ENCODE data around the gene SEC63. TPM values are rescaled to one million over a fixed set of nuclear protein-coding genes. Genes with fewer than 3 reads are reported as not detected.
"Not testable (repeated sequence)": the region's sequence is repeated elsewhere in the genome, so short reads cannot be mapped to it uniquely, and the experiment has no call there.

Gene SEC63
- total RNA-seq, 2 donors from 2014 or later: 73.4 to 97.9 TPM

- Histone ChIP-seq H3K4me3 (no peak overlapping the region), H3K27ac (no peak overlapping the region), H3K9me3 (no peaks in the 10 kb centered on the region), H3K27me3 (no peaks in the 10 kb centered on the region), H3K36me3 (replicated peaks in 1 of 2; ENCODE audit: insufficient read depth in 1 of 2, low read depth in 2 of 2) (no peaks in the 10 kb centered on the region), H3K4me1 (no peaks in the 10 kb centered on the region)
- no peak for DNase-seq
- 63 to 69% methylated on average over 5 of the region's 5 CpGs for WGBS, 2 donors
- ATAC-seq: no peak
- TF ChIP-seq POLR2A (IDR thresholded peaks at IDR 0.05): no peak
- TF ChIP-seq CTCF (IDR thresholded peaks at IDR 0.05): no peak
- intact Hi-C loops (cut with DNase I): loop anchor here (10.0 kb wide), 1 partner anchor 180 kb away; no protein-coding TSS in a partner anchor
These were observed 93.5 kb downstream of the SEC63 start for GRCh38 chr6:107864226-107865127.

DNA sequence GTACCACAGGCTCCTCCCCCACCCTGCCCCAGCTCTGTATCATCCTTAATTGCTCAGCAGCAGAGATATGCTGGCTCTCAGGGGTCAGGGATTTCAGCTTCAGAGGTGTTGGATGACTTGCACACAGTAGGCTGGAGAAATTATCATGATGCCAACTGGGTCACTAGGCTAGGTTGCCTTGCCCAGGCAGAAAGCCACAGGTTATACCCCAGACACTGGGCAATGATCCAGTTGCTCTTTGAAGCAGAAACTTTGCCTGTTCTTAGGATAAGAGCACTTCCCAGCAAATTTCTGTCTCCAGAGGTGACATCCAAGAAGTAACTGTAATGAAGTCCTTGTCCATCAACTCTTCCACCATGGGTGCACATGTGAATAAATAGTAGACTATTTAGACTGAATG is 95.6 kb downstream of the SEC63 start:
- DNase-seq: no peak
- intact Hi-C loops (cut with DNase I): loop anchor here (10.0 kb wide), 1 partner anchor 178 kb away; no protein-coding TSS in a partner anchor
- H3K36me3 ChIP-seq (replicated peaks in 1 of 2; ENCODE audit: insufficient read depth in 1 of 2, low read depth in 2 of 2): no peaks in the 10 kb centered on the region

GRCh38 chr6:107860963-107861362 is 97.0 kb downstream of the SEC63 start:
- not testable (repeated sequence) for H3K4me3 ChIP-seq; DNase-seq; H3K9me3 ChIP-seq; ATAC-seq; H3K27ac ChIP-seq; H3K27me3 ChIP-seq; H3K4me1 ChIP-seq; H3K36me3 ChIP-seq (replicated peaks in 1 of 2; ENCODE audit: insufficient read depth in 1 of 2, low read depth in 2 of 2)
- 86 to 90% methylated on average over 4 of the region's 4 CpGs for WGBS, 2 donors
- intact Hi-C loops (cut with DNase I): loop anchor here (10.0 kb wide), 1 partner anchor 176 kb away; no protein-coding TSS in a partner anchor

More for the DNA sequence above, 95.6 kb downstream of the SEC63 start:
- Histone ChIP-seq H3K27ac (no peak overlapping the region), H3K4me1 (no peaks in the 10 kb centered on the region), H3K27me3 (no peaks in the 10 kb centered on the region), H3K4me3 (no peak overlapping the region), H3K9me3 (no peaks in the 10 kb centered on the region)
- TF ChIP-seq POLR2A (IDR thresholded peaks at IDR 0.05) (no peak), CTCF (IDR thresholded peaks at IDR 0.05) (no peak)
- no peak for ATAC-seq

- not testable (repeated sequence) for H3K27ac ChIP-seq; H3K4me3 ChIP-seq; DNase-seq; H3K9me3 ChIP-seq; ATAC-seq; H3K36me3 ChIP-seq (replicated peaks in 1 of 2; ENCODE audit: insufficient read depth in 1 of 2, low read depth in 2 of 2); H3K27me3 ChIP-seq; H3K4me1 ChIP-seq
- intact Hi-C loops (cut with DNase I): loop anchor here (10.0 kb wide), 1 partner anchor 175 kb away; no protein-coding TSS in a partner anchor
- 64 to 67% methylated on average over 12 to 14 of the region's 18 CpGs for WGBS, 2 donors
These were observed 97.9 kb downstream of the SEC63 start for GRCh38 chr6:107860144-107860543.

GRCh38 chr6:107853230-107853629 is 104.8 kb downstream of the SEC63 start:
- Histone ChIP-seq H3K4me3 (no peak overlapping the region), H3K27ac (no peak overlapping the region), H3K9me3 (no peaks in the 10 kb centered on the region), H3K27me3 (no peaks in the 10 kb centered on the region), H3K4me1 (peaks cover 8% of the 10 kb centered on the region), H3K36me3 (replicated peaks in 1 of 2; ENCODE audit: insufficient read depth in 1 of 2, low read depth in 2 of 2) (no peaks in the 10 kb centered on the region)
- ATAC-seq (no peak), DNase-seq (no peak)
- WGBS, 2 donors: 87 to 93% methylated on average over 3 of the region's 3 CpGs
- intact Hi-C loops (cut with DNase I): no loop called here
- TF ChIP-seq POLR2A (IDR thresholded peaks at IDR 0.05) (no peak), CTCF (IDR thresholded peaks at IDR 0.05) (no peak)
